Colonic mucosa (tissue), 4 donors: ENCODE data around the gene DCT. TPM values are rescaled to one million over a fixed set of nuclear protein-coding genes. Genes with fewer than 3 reads are reported as not detected.

Source experiments
- DNase-seq: peaks from one replicate; pipeline ENCODE4 v3.0.0-alpha.2; 2020
- H3K27ac ChIP-seq: fragments of 200-600 bp; one replicate; pipeline ENCODE4 v1.8.0; 2021
- H3K27me3 ChIP-seq: fragments of 200-600 bp; one replicate; pipeline ENCODE4 v1.8.0; 2021
- H3K36me3 ChIP-seq: fragments of 200-600 bp; one replicate; pipeline ENCODE4 v1.8.0; 2021
- H3K4me1 ChIP-seq: fragments of 200-600 bp; one replicate; pipeline ENCODE4 v1.8.0; 2021; ENCODE audit warnings: mild to moderate bottlenecking
- H3K4me3 ChIP-seq: fragments of 200-600 bp; one replicate; pipeline ENCODE4 v1.8.0; 2021
- H3K9ac ChIP-seq, 2 donors: one replicate each; pipeline ENCODE4 v1.7.0; 2013; ENCODE audit warnings: control low read depth in 2 of 2, low read depth in 2 of 2, low read length in 2 of 2
- H3K9me3 ChIP-seq: fragments of 200-600 bp; one replicate; pipeline ENCODE4 v1.8.0; 2021
- intact Hi-C: fragments of 100-400 bp; cut with DNase I; formaldehyde crosslinking; loops from one replicate; pipeline ENCODE4 v1.14.1; 2022
- total RNA-seq, 2 donors: library from RNA; stranded (reverse); fragmentation: NEBNext Ultra II Directional in 1 of 2; extraction: Animal tissue kit (Norgen Biotek cat#: 25700) in 1 of 2; gene quantifications; one replicate each; pipeline ENCODE4 v1.2.1, GENCODE V29; 2021
- TF ChIP-seq, protein P1 (sequence below): fragments of 200-600 bp; IDR thresholded peaks from one replicate; pipeline ENCODE4 v1.8.0; 2022; ENCODE audit warnings: antibody characterized with exemption, mild to moderate bottlenecking
- donor health status: healthy.
- donor health status: DM: no; HTN: no; CAD: no.
- donor health status: DM: no; HTN: no; CAD: no.

Gene DCT
- total RNA-seq, 2 donors from 2014 or later = 0.11 TPM; not detected in 1

DNA sequence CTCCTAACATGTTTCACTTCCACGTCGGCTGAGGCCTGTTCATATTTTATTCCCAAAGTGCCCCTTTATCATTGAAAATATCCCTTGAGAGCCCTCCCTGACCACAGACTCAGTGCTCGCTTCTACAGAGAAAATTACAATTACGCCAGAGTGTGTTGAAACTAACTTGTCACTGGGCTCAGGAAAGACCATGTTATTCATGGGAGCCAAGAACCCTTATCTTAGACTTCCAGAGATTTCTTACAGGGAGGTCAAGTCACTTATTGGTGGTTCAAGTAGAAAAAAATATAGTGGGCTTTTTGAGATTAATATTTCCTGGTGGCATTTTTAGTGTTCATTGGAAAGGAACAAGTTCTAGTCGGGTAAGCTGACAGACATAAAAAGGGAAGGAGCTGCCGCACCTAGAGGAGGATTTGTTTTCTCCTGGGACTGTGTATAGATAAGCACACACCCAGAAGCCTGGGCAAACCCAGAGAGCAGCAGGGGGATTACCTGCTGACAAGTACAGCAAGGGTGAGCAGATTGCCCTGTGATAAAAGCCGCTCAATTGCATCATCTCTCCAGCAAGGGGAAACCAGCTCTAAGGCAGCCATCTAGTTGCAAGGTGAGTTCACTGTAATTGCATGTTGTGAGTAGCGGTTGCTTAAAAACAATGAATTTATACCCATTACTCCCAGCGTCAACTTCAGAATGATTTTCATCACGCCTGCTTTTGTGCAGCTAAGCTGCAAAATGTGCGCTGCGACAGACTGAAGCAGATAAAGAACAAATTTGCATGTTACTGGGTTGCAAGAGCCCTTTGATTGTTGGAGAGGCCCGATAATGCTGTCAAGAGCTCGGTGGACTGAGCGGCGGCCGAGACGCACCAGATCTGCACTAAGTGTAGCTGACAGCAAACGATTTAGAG lies 46.2 kb downstream of the DCT start:
- H3K9ac ChIP-seq = no peak overlapping the region
- TF ChIP-seq, protein P1, sequence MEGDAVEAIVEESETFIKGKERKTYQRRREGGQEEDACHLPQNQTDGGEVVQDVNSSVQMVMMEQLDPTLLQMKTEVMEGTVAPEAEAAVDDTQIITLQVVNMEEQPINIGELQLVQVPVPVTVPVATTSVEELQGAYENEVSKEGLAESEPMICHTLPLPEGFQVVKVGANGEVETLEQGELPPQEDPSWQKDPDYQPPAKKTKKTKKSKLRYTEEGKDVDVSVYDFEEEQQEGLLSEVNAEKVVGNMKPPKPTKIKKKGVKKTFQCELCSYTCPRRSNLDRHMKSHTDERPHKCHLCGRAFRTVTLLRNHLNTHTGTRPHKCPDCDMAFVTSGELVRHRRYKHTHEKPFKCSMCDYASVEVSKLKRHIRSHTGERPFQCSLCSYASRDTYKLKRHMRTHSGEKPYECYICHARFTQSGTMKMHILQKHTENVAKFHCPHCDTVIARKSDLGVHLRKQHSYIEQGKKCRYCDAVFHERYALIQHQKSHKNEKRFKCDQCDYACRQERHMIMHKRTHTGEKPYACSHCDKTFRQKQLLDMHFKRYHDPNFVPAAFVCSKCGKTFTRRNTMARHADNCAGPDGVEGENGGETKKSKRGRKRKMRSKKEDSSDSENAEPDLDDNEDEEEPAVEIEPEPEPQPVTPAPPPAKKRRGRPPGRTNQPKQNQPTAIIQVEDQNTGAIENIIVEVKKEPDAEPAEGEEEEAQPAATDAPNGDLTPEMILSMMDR = no peak
- H3K36me3 ChIP-seq = no peaks in the 10 kb centered on the region
- H3K4me3 ChIP-seq = no peak overlapping the region
- H3K4me1 ChIP-seq = no peaks in the 10 kb centered on the region
- H3K27me3 ChIP-seq = no peaks in the 10 kb centered on the region
- intact Hi-C loops = loop anchor here (10.0 kb wide), 1 partner anchor 111 kb away; no protein-coding TSS in a partner anchor
- no peaks in the 10 kb centered on the region for H3K9me3 ChIP-seq
- DNase-seq = no peak
- H3K27ac ChIP-seq = no peak overlapping the region

DNA sequence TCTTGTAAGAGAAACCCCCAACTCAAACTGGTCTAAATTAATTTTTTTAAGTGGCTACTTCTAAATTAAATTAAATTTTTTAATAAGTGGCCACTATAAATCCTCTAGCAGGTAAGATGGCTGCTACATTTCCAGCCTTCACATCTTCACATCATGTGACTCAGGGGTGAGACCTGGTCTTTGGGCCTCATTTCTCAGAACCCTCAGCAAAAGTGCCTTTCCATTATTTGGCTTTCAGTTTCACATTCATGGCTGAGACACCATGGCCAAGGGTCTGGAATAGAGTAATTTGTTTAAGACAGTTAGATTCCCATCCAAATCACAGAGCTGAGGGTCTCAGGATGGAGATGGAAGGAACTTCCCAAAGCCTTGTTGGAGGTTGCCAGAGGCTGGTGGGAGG lies 47.5 kb downstream of the DCT start:
- H3K9ac ChIP-seq = no peak overlapping the region
- H3K4me3 ChIP-seq = no peak overlapping the region
- no peak overlapping the region for H3K27ac ChIP-seq
- no peaks in the 10 kb centered on the region for H3K36me3 ChIP-seq
- no peaks in the 10 kb centered on the region for H3K4me1 ChIP-seq
- H3K27me3 ChIP-seq = no peaks in the 10 kb centered on the region
- no peak for DNase-seq
- intact Hi-C loops = loop anchor here (10.0 kb wide), 1 partner anchor 113 kb away; no protein-coding TSS in a partner anchor
- TF ChIP-seq, protein P1 = no peak
- no peaks in the 10 kb centered on the region for H3K9me3 ChIP-seq

GRCh38 chr13:94431574-94431973 lies 47.9 kb downstream of the DCT start:
- DNase-seq = no peak
- Histone ChIP-seq H3K9me3 (no peaks in the 10 kb centered on the region), H3K27ac (no peak overlapping the region), H3K36me3 (no peaks in the 10 kb centered on the region), H3K4me3 (no peak overlapping the region), H3K4me1 (no peaks in the 10 kb centered on the region), H3K9ac (no peak overlapping the region), H3K27me3 (no peaks in the 10 kb centered on the region)
- TF ChIP-seq, protein P1 = no peak
- intact Hi-C loops = loop anchor here (10.0 kb wide), 1 partner anchor 113 kb away; no protein-coding TSS in a partner anchor

DNA sequence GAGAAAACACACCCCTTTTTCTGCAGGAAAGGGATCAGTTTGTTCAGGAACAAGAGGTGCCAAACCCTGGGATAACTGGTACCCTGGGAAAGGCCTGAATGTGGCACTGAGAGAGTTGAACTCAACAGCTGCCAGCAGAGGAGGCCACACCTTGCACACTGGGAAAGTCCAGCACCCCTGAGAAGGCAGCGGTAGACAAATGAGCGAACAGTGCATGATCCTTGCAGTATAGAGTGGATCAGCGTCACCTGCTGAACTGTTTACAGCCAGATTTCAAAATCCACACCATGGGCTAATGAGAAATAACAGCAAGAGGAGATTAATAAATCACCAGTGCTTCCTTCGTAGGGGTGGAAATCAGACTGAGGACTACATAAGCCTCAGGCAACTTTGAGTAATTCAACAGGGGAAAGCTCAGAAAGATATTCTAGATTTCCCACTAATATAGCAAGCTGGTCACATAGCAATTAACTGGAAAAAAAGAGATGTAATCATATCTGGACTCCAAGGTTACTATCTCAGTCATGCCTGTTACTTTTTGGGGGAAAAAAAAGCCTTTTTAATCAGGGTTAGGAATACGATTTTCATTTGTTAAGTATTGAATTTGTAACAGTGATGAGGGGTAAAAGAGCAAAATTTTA lies 52.0 kb downstream of the DCT start:
- Histone ChIP-seq H3K9ac (no peak overlapping the region), H3K9me3 (no peaks in the 10 kb centered on the region), H3K36me3 (no peaks in the 10 kb centered on the region), H3K27ac (no peak overlapping the region), H3K27me3 (no peaks in the 10 kb centered on the region), H3K4me1 (no peaks in the 10 kb centered on the region), H3K4me3 (no peak overlapping the region)
- no peak for DNase-seq
- intact Hi-C loops = no loop called here
- TF ChIP-seq, protein P1 = no peak

DNA sequence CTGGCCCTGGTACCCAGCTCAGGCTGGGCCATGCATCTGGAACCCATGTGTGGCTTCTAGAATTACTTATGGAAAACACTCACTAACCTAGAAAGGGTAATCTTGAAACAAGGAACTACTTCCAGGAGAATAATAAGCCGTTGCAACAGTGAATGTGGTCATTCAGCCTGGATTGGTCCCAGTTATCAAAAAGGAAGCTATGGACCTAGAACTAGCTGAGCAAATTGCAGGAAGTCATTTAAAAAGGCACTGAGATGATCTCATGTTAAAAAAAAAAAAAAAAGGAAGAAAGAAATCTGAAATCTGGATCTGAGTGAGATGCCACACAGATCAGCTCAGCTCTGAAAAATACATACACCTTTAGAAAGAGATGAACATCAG lies 59.6 kb downstream of the DCT start:
- intact Hi-C loops = no loop called here

More for the DNA sequence above, 59.6 kb downstream of the DCT start:
- no peak overlapping the region for H3K27ac ChIP-seq
- H3K27me3 ChIP-seq = no peaks in the 10 kb centered on the region
- H3K9me3 ChIP-seq = no peaks in the 10 kb centered on the region
- H3K4me1 ChIP-seq = no peaks in the 10 kb centered on the region
- TF ChIP-seq, protein P1 = no peak
- H3K36me3 ChIP-seq = no peaks in the 10 kb centered on the region
- H3K9ac ChIP-seq = no peak overlapping the region
- no peak for DNase-seq
- no peak overlapping the region for H3K4me3 ChIP-seq
